Measurements from ENCODE around the gene SAAL1. TPM values are rescaled to one million over a fixed set of nuclear protein-coding genes. Genes with fewer than 3 reads are reported as not detected.

Gene SAAL1
- total RNA-seq, 1 experiment from 2014 or later, result 43.5 TPM

GRCh38 chr11:18137186-18137800 is 31.4 kb upstream of the SAAL1 start:
- H3K18ac ChIP-seq (ENCODE audit: insufficient read length, low read depth, low read length), result no peak overlapping the region
- no peak for TF ChIP-seq CTCF (conservative IDR thresholded peaks at IDR 0.05)
- no peak overlapping the region for H2BK5ac ChIP-seq (ENCODE audit: insufficient read length, low read length)
- Mint-ChIP-seq H3K27ac (no peak overlapping the region), H3K4me1 (peaks cover 14 to 16% of the 10 kb centered on the region in 2 experiments), H3K36me3 (ENCODE audit: insufficient read depth in 1 of 3, low read depth in 3 of 3) (no peaks in the 10 kb centered on the region; a peak in 1 of 7 replicates), H3K4me3 (no peak overlapping the region), H3K27me3 (ENCODE audit: low read depth) (peaks cover 2% of the 10 kb centered on the region), H3K9me3 (peaks cover 0 to 5% of the 10 kb centered on the region in 2 experiments; a peak in 2 of 5 replicates)
- H3K79me2 ChIP-seq (ENCODE audit: insufficient read depth, low read length), result no peaks in the 10 kb centered on the region
- H2BK12ac ChIP-seq (ENCODE audit: insufficient read length, low read depth, low read length), result no peak overlapping the region
- H3K23me2 ChIP-seq (ENCODE audit: insufficient read length, low read depth, low read length, poor library complexity, severe bottlenecking), result no peaks in the 10 kb centered on the region
- WGBS (ENCODE audit: extremely low coverage, insufficient read length, low lambda C conversion rate), result 100% methylated on average over 1 of the region's 29 CpGs
- H3K4me2 ChIP-seq (ENCODE audit: insufficient read depth, insufficient read length, low read length), result no peak overlapping the region
- no peak overlapping the region for H2BK120ac ChIP-seq (ENCODE audit: low read depth, low read length, poor library complexity, severe bottlenecking)
- no peak overlapping the region for H3K23ac ChIP-seq (ENCODE audit: insufficient read length, low read depth, low read length)
- no peak overlapping the region for H4K8ac ChIP-seq (replicated peaks; ENCODE audit: insufficient read length, low read depth, low read length)
- no peak overlapping the region for H3T11ph ChIP-seq (ENCODE audit: low read length)
- H2AFZ ChIP-seq (ENCODE audit: low read length), result no peak overlapping the region
- H3K4me1 ChIP-seq (ENCODE audit: insufficient read depth, low read length), result peaks cover 9% of the 10 kb centered on the region
- no peak overlapping the region for H3K9ac ChIP-seq (ENCODE audit: extremely low read depth, insufficient read length, low read length)
- no peak overlapping the region for H3K14ac ChIP-seq (ENCODE audit: insufficient read depth, low read length)
- no peak overlapping the region for H4K91ac ChIP-seq (ENCODE audit: insufficient read length, low read depth, low read length)
- no peak overlapping the region for H2BK15ac ChIP-seq (ENCODE audit: low read depth, low read length)
- H3K27ac ChIP-seq (ENCODE audit: insufficient read length, low read depth, low read length), result no peak overlapping the region
- H3K27me3 ChIP-seq (ENCODE audit: insufficient read depth, low read length), result no peaks in the 10 kb centered on the region
- no peak overlapping the region for H2AK5ac ChIP-seq (ENCODE audit: insufficient read length, low read length)
- no peak overlapping the region for H3K56ac ChIP-seq (ENCODE audit: insufficient read length, low read depth, low read length)
- H3K9me3 ChIP-seq (ENCODE audit: control insufficient read depth, low read depth, low read length), result no peaks in the 10 kb centered on the region
- no peak overlapping the region for H4K5ac ChIP-seq (ENCODE audit: insufficient read length, low read depth, low read length)
- DNase-seq, result no peak
- no peak overlapping the region for H3K4ac ChIP-seq (ENCODE audit: low read depth, low read length)
- H3K79me1 ChIP-seq (ENCODE audit: insufficient read depth, low read depth, low read length, poor library complexity, severe bottlenecking), result no peaks in the 10 kb centered on the region
- no peaks in the 10 kb centered on the region for H4K20me1 ChIP-seq (ENCODE audit: control insufficient read depth, insufficient read depth, insufficient read length)
- no peak overlapping the region for H2BK20ac ChIP-seq (ENCODE audit: low read depth, low read length, poor library complexity, severe bottlenecking)

Data from H9 (cell line).